K562 (cell line): ENCODE results near the gene LXN. TPM values are rescaled to one million over a fixed set of nuclear protein-coding genes. Genes with fewer than 3 reads are reported as not detected.

Experiments used
- BACH1 ChIP-seq: fragments of 200-800 bp; sonication (Bioruptor generic); IDR thresholded peaks from 2 replicates; pipeline ENCODE4 v1.6.1; 2016; ENCODE audit warnings: missing genetic modification characterization, missing compliant biosample characterization
- ESRRA ChIP-seq: fragments of 450-650 bp; IDR thresholded peaks from 2 replicates; pipeline ENCODE4 v1.6.1; 2014; ENCODE audit warnings: low read depth, mild to moderate bottlenecking, moderate library complexity, borderline replicate concordance
- HMG20A ChIP-seq: fragments of 450-650 bp; formaldehyde crosslinking; conservative IDR thresholded peaks from 2 replicates; pipeline ENCODE4 v1.4.0; 2020; ENCODE audit warnings: mild to moderate bottlenecking, mixed read lengths
- KDM1A ChIP-seq, 2 experiments: fragments of 450-650 bp; IDR thresholded peaks; 2 replicates each; pipeline ENCODE4 v1.6.1; 2016; ENCODE audit warnings: mild to moderate bottlenecking in 2 of 2
- MEIS2 ChIP-seq: fragments of 450-650 bp; IDR thresholded peaks from 2 replicates; pipeline ENCODE4 v1.6.1; 2014; ENCODE audit warnings: mild to moderate bottlenecking; ENCODE audit not compliant: partially characterized antibody
- MYBL2 ChIP-seq, 2 experiments: fragments of 450-650 bp in 1 of 2; sonication (generic) in 1 of 2; formaldehyde crosslinking in 1 of 2; IDR thresholded peaks; 2 replicates each; pipeline versions ENCODE4 v1.6.1 to v1.8.1; 2017 to 2022; ENCODE audit warnings: borderline replicate concordance in 1 of 2, inconsistent platforms in 1 of 2, low read depth in 1 of 2, mild to moderate bottlenecking in 1 of 2, missing genetic modification reagents in 1 of 2, moderate library complexity in 1 of 2
- POLR2G ChIP-seq: fragments of 200-400 bp; formaldehyde crosslinking; IDR thresholded peaks from 2 replicates; pipeline ENCODE4 v1.6.1; 2017; ENCODE audit warnings: low read depth, mild to moderate bottlenecking, antibody characterized with exemption, low read length, moderate library complexity
- PRMT5 ChIP-seq: sonication (generic); formaldehyde crosslinking; IDR thresholded peaks from 2 replicates; pipeline ENCODE4 v1.5.0; 2020; ENCODE audit warnings: missing genetic modification reagents
- PYGO2 ChIP-seq: fragments of 450-650 bp; IDR thresholded peaks from 2 replicates; pipeline ENCODE4 v1.6.1; 2016; ENCODE audit warnings: mild to moderate bottlenecking, missing genetic modification characterization, moderate library complexity, missing compliant biosample characterization
- SMAD1 ChIP-seq: fragments of 150-350 bp; IDR thresholded peaks from 2 replicates; pipeline ENCODE4 v1.6.1; 2014; ENCODE audit warnings: low read length, low read depth; ENCODE audit not compliant: partially characterized antibody
- SMC3 ChIP-seq: conservative IDR thresholded peaks from 2 replicates; pipeline ENCODE4 v1.6.1; 2011; ENCODE audit warnings: low read depth, low read length, improper control_type of control experiment; ENCODE audit not compliant: insufficient read depth
- SRSF1 ChIP-seq: fragments of 200-400 bp; formaldehyde crosslinking; IDR thresholded peaks from 2 replicates; pipeline ENCODE4 v1.6.1; 2017; ENCODE audit warnings: mild to moderate bottlenecking, low read depth, low read length, moderate library complexity
- TCFL5 ChIP-seq: fragments of 250-450 bp; sonication (Bioruptor Pico); conservative IDR thresholded peaks from 2 replicates; pipeline ENCODE4 v1.6.1; 2021; ENCODE audit warnings: mild to moderate bottlenecking, moderate library complexity, matching md5 sums
- polyA plus RNA-seq, 8 experiments: library from polyadenylated mRNA; depleted of rRNA in 4 of 8; stranded (reverse) in 5 of 8; unstranded in 3 of 8; fragments of >200 nt; fragmentation: Nextera tagmentation in 2 of 8; fragmentation: Illumina TruSeq in 1 of 8; extraction: Ambion mirVana in 2 of 8; extraction: Trizol in 1 of 8; gene quantifications; 2 replicates each; pipeline versions ENCODE4 v1.2.1 to v1.2.3, GENCODE V29; 2011 to 2014; ENCODE audit warnings: inconsistent platforms in 1 of 8, missing spikeins in 1 of 8
- total RNA-seq, 7 experiments: library from RNA; depleted of rRNA in 6 of 7; stranded (reverse); fragments of >200 nt in 6 of 7; fragmentation: Illumina TruSeq in 2 of 7; extraction: Trizol in 2 of 7; gene quantifications; 2 replicates each; pipeline versions ENCODE4 v1.2.1 to v1.2.3, GENCODE V29; 2011 to 2021; ENCODE audit warnings: low replicate concordance in 1 of 7
- TF ChIP-seq, protein P1 (sequence below): fragments of 450-650 bp; IDR thresholded peaks from 2 replicates; pipeline ENCODE4 v1.6.1; 2016; ENCODE audit warnings: low read depth
- TF ChIP-seq, protein P2 (sequence below): fragments of 450-650 bp; formaldehyde crosslinking; IDR thresholded peaks from 2 replicates; pipeline ENCODE4 v1.4.0; 2022; ENCODE audit warnings: missing genetic modification characterization
- TF ChIP-seq, protein P3 (sequence below): fragments of 250-450 bp; sonication (Bioruptor Pico); IDR thresholded peaks from 2 replicates; pipeline ENCODE4 v1.5.0; 2022; ENCODE audit warnings: mild to moderate bottlenecking

LXN gene
- total and polyA plus RNA-seq, 9 of the 15 experiments (the other 6 are each of a cell fraction or from before 2014, with no cell fraction given) = 0.08 to 0.13 TPM; not detected in 7

DNA sequence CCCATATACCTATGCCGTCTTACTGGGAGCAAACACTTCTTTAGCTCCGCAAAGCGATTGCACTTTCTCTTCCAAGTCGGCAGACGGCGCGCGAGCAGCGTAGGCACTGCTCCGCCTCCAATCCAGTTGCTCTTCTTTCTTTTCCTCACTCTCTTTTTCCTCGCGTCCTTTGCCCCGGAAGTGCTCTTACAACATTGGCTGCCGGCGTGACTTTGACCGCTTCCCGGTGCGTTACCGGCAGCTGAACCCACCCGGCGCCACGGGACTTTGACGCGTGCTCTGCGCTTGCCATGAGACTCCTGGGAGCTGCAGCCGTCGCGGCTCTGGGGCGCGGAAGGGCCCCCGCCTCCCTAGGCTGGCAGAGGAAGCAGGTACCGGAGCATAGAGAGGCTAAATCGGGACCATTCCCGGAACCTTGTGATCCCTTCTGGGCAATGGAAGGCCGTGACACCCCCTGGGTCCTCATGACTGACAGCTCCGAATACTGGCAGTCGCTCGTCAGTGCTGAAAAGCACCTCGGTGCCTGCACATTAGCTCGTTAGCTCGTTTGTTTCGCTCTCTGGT is 28.0 kb downstream of the LXN start, which contains the start of gene GFM1 (continued):
- TF ChIP-seq, protein P1, sequence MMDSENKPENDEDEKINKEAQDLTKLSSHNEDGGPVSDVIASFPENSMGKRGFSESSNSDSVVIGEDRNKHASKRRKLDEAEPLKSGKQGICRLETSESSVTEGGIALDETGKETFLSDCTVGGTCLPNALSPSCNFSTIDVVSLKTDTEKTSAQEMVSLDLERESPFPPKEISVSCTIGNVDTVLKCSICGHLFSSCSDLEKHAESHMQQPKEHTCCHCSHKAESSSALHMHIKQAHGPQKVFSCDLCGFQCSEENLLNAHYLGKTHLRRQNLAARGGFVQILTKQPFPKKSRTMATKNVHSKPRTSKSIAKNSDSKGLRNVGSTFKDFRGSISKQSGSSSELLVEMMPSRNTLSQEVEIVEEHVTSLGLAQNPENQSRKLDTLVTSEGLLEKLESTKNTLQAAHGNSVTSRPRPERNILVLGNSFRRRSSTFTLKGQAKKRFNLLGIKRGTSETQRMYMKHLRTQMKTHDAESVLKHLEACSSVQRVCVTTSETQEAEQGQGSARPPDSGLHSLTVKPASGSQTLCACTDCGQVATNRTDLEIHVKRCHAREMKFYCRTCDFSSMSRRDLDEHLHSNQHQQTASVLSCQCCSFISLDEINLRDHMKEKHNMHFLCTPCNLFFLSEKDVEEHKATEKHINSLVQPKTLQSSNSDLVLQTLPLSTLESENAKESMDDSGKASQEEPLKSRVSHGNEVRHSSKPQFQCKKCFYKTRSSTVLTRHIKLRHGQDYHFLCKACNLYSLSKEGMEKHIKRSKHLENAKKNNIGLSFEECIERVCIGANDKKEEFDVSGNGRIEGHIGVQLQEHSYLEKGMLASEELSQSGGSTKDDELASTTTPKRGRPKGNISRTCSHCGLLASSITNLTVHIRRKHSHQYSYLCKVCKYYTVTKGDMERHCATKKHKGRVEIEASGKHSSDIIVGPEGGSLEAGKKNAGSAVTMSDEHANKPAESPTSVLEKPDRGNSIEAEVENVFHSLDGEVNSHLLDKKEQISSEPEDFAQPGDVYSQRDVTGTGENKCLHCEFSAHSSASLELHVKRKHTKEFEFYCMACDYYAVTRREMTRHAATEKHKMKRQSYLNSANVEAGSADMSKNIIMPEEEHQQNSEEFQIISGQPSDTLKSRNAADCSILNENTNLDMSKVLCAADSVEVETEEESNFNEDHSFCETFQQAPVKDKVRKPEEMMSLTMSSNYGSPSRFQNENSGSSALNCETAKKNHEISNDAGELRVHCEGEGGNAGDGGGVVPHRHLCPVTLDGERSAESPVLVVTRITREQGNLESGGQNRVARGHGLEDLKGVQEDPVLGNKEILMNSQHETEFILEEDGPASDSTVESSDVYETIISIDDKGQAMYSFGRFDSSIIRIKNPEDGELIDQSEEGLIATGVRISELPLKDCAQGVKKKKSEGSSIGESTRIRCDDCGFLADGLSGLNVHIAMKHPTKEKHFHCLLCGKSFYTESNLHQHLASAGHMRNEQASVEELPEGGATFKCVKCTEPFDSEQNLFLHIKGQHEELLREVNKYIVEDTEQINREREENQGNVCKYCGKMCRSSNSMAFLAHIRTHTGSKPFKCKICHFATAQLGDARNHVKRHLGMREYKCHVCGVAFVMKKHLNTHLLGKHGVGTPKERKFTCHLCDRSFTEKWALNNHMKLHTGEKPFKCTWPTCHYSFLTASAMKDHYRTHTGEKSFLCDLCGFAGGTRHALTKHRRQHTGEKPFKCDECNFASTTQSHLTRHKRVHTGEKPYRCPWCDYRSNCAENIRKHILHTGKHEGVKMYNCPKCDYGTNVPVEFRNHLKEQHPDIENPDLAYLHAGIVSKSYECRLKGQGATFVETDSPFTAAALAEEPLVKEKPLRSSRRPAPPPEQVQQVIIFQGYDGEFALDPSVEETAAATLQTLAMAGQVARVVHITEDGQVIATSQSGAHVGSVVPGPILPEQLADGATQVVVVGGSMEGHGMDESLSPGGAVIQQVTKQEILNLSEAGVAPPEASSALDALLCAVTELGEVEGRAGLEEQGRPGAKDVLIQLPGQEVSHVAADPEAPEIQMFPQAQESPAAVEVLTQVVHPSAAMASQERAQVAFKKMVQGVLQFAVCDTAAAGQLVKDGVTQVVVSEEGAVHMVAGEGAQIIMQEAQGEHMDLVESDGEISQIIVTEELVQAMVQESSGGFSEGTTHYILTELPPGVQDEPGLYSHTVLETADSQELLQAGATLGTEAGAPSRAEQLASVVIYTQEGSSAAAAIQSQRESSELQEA = no peak
- no peak for TF ChIP-seq HMG20A
- TF ChIP-seq PYGO2 = no peak
- TF ChIP-seq ESRRA = peak; percentile 82; the same call in 1 of the 2 replicates
- peak; percentile 63 for TF ChIP-seq MEIS2
- TF ChIP-seq, protein P2, sequence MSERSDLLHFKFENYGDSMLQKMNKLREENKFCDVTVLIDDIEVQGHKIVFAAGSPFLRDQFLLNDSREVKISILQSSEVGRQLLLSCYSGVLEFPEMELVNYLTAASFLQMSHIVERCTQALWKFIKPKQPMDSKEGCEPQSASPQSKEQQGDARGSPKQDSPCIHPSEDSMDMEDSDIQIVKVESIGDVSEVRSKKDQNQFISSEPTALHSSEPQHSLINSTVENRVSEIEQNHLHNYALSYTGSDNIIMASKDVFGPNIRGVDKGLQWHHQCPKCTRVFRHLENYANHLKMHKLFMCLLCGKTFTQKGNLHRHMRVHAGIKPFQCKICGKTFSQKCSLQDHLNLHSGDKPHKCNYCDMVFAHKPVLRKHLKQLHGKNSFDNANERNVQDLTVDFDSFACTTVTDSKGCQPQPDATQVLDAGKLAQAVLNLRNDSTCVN (CRISPR knock-in tag) = no peak
- no peak for TF ChIP-seq MYBL2 (IDR thresholded peaks at IDR 0.05; ENCODE audit: low read depth)
- no peak for TF ChIP-seq MYBL2 (CRISPR knock-in tag; IDR thresholded peaks at IDR 0.05; ENCODE audit: borderline replicate concordance)
- peak; percentile 48; the same call in 1 of the 2 replicates for TF ChIP-seq SMC3
- TF ChIP-seq TCFL5 (CRISPR knock-in tag) = no peak
- TF ChIP-seq SRSF1 = no peak
- TF ChIP-seq, protein P3, sequence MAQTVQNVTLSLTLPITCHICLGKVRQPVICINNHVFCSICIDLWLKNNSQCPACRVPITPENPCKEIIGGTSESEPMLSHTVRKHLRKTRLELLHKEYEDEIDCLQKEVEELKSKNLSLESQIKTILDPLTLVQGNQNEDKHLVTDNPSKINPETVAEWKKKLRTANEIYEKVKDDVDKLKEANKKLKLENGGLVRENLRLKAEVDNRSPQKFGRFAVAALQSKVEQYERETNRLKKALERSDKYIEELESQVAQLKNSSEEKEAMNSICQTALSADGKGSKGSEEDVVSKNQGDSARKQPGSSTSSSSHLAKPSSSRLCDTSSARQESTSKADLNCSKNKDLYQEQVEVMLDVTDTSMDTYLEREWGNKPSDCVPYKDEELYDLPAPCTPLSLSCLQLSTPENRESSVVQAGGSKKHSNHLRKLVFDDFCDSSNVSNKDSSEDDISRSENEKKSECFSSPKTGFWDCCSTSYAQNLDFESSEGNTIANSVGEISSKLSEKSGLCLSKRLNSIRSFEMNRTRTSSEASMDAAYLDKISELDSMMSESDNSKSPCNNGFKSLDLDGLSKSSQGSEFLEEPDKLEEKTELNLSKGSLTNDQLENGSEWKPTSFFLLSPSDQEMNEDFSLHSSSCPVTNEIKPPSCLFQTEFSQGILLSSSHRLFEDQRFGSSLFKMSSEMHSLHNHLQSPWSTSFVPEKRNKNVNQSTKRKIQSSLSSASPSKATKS = no peak
- TF ChIP-seq PRMT5 (CRISPR knock-in tag) = no peak
- peak; percentile 94 for TF ChIP-seq POLR2G
- 0 out of 4 replicates have a peak, but pooled peaks of 1 of the 2 experiments have one; percentile 9 for TF ChIP-seq KDM1A (IDR thresholded peaks at IDR 0.05)
- peak; percentile 39 for TF ChIP-seq SMAD1
- TF ChIP-seq BACH1 (tag) = no peak
